HepG2 (cell line): ENCODE measurements around the gene ADAM8. TPM values are rescaled to one million over a fixed set of nuclear protein-coding genes. Genes with fewer than 3 reads are reported as not detected.
A peak's percentile ranks its signal among the peaks of the same experiment; 100 is the strongest.

Source experiments
- ATAC-seq: fragments of 200-7000 bp; cut with Tn5 transposase; 3 replicates; pipeline ENCODE4 v1.9.1; 2020; ENCODE audit warnings: mild to moderate bottlenecking, moderate library complexity
- BruUV-seq: library from RNA; stranded (reverse); fragments of 400-500 nt; replicated peaks from 2 replicates; lab custom pipeline; 2021; lab: Mats Ljungman, UMichigan
- CTCF ChIA-PET: fragments of 300-600 bp; formaldehyde crosslinking; extraction: SDS; loops from one replicate; lab custom pipeline; 2021; ENCODE audit warnings: low total read pairs, inconsistent platforms, low intra/inter-chr PET ratio; lab: Yijun Ruan, JAX
- POLR2A ChIA-PET: fragments of 350-600 bp; sonication (Branson Sonifier 250); formaldehyde crosslinking; loops from one replicate; lab custom pipeline; 2020; ENCODE audit warnings: antibody characterized with exemption, inconsistent platforms; lab: Yijun Ruan, JAX
- DNase-seq: peaks from one replicate; pipeline ENCODE4 v3.0.0-alpha.2; 2015; ENCODE audit warnings: low spot score
- FAIRE-seq: peaks from 3 replicates; lab custom pipeline; 2011; peaks lifted over from hg19 to GRCh38; lab: Jason Lieb, UNC
- H2AFZ ChIP-seq: one replicate; pipeline ENCODE4 v1.6.1; 2011; ENCODE audit warnings: low read length, inconsistent platforms
- H3K27ac ChIP-seq: fragments of 300-600 bp; 3 replicates; pipeline ENCODE4 v1.8.0; 2011; ENCODE audit warnings: mixed run types, mild to moderate bottlenecking, mixed read lengths, low read length, inconsistent platforms; ENCODE audit not compliant: insufficient read depth; ENCODE audit errors: extremely low read length
- H3K27me3 ChIP-seq, 2 experiments: fragments of 200-600 bp in 1 of 2; 2 replicates in 1 of 2; 3 replicates in 1 of 2; pipeline versions ENCODE4 v1.6.0 to v1.8.0; 2011; ENCODE audit warnings: low read length in 2 of 2, mild to moderate bottlenecking in 2 of 2, moderate library complexity in 2 of 2, inconsistent platforms in 1 of 2; ENCODE audit not compliant: insufficient read depth in 2 of 2, control insufficient read depth in 1 of 2
- H3K36me3 ChIP-seq, 2 experiments: fragments of 200-600 bp in 1 of 2; replicated peaks in 1 of 2; 2 replicates in 1 of 2; 3 replicates in 1 of 2; pipeline versions ENCODE4 v1.5.1 to v1.8.0; 2011; ENCODE audit warnings: low read length in 2 of 2, inconsistent platforms in 1 of 2; ENCODE audit not compliant: insufficient read depth in 2 of 2, control insufficient read depth in 1 of 2
- H3K4me1 ChIP-seq: 2 replicates; pipeline ENCODE4 v1.5.1; 2012; ENCODE audit warnings: low read length, inconsistent platforms; ENCODE audit not compliant: insufficient read depth
- H3K4me2 ChIP-seq: 2 replicates; pipeline ENCODE4 v1.6.0; 2011; ENCODE audit warnings: low read depth, low read length, inconsistent platforms
- H3K4me3 ChIP-seq, 3 experiments: fragments of 200-600 bp in 1 of 3; sonication (generic), shearing (Covaris generic) in 1 of 3; replicated peaks in 1 of 3; 2 replicates each; pipeline ENCODE4 v1.5.1; 2011 to 2016; ENCODE audit warnings: low read length in 3 of 3, inconsistent platforms in 2 of 3, low read depth in 2 of 3, mild to moderate bottlenecking in 2 of 3, control low read depth in 1 of 3, mixed read lengths in 1 of 3; ENCODE audit not compliant: insufficient read depth in 1 of 3
- H3K79me2 ChIP-seq: one replicate; pipeline ENCODE4 v1.6.1; 2011; ENCODE audit warnings: low read length, inconsistent platforms; ENCODE audit not compliant: insufficient read depth
- H3K9ac ChIP-seq: 2 replicates; pipeline ENCODE4 v1.6.0; 2011; ENCODE audit warnings: mild to moderate bottlenecking, low read depth, low read length, inconsistent platforms; ENCODE audit not compliant: insufficient read depth
- H3K9me3 ChIP-seq: 2 replicates; pipeline ENCODE4 v1.5.1; 2012; ENCODE audit warnings: mild to moderate bottlenecking, low read length
- H4K20me1 ChIP-seq: 2 replicates; pipeline ENCODE4 v1.6.0; 2011; ENCODE audit warnings: inconsistent platforms, mild to moderate bottlenecking, low read length, moderate library complexity; ENCODE audit not compliant: insufficient read depth
- GABPA ChIP-seq, 2 experiments: IDR thresholded peaks; 2 replicates each; pipeline ENCODE4 v1.6.1; 2011 to 2016; ENCODE audit warnings: low read depth in 2 of 2, low read length in 1 of 2, missing biosample characterization in 1 of 2, missing genetic modification characterization in 1 of 2
- HIVEP1 ChIP-seq: sonication (generic); formaldehyde crosslinking; IDR thresholded peaks from 2 replicates; pipeline ENCODE4 v1.4.0; 2020; ENCODE audit warnings: mild to moderate bottlenecking, missing genetic modification reagents
- KLF12 ChIP-seq: sonication (generic); formaldehyde crosslinking; IDR thresholded peaks from 2 replicates; pipeline ENCODE4 v1.4.0; 2020; ENCODE audit warnings: missing genetic modification reagents, borderline replicate concordance
- MYC ChIP-seq: sonication (generic); formaldehyde crosslinking; IDR thresholded peaks from 2 replicates; pipeline ENCODE4 v1.9.0; 2021; ENCODE audit warnings: missing genetic modification reagents, borderline replicate concordance
- RXRA ChIP-seq: sonication (generic); formaldehyde crosslinking; IDR thresholded peaks from 2 replicates; pipeline ENCODE4 v1.5.1; 2020; ENCODE audit warnings: missing genetic modification reagents
- RXRB ChIP-seq: IDR thresholded peaks from 2 replicates; pipeline ENCODE4 v1.6.1; 2016; ENCODE audit warnings: borderline replicate concordance, missing genetic modification reagents, missing compliant biosample characterization
- THRA ChIP-seq: sonication (generic); formaldehyde crosslinking; IDR thresholded peaks from 2 replicates; pipeline ENCODE4 v1.4.0; 2020; ENCODE audit warnings: missing genetic modification reagents, borderline replicate concordance
- U2AF2 ChIP-seq: fragments of 200-400 bp; formaldehyde crosslinking; IDR thresholded peaks from 2 replicates; pipeline ENCODE4 v1.6.1; 2017; ENCODE audit warnings: low read depth, mild to moderate bottlenecking, low read length
- ZGPAT ChIP-seq: IDR thresholded peaks from 2 replicates; pipeline ENCODE4 v1.6.1; 2016; ENCODE audit warnings: mild to moderate bottlenecking
- ZNF776 ChIP-seq: sonication (generic); formaldehyde crosslinking; IDR thresholded peaks from 2 replicates; pipeline ENCODE4 v1.4.0; 2020; ENCODE audit warnings: mild to moderate bottlenecking, missing genetic modification reagents
- WGBS: methylation state at CpG from one replicate; pipeline ENCODE4 v1.1.6; 2017; ENCODE audit warnings: low lambda C conversion rate; 5-methylcytosine and 5-hydroxymethylcytosine counted together
- in situ Hi-C: cut with HindIII; loops from 2 replicates; pipeline ENCODE4 v1.10.0; 2017; ENCODE audit warnings: low pct_unique_long_range_greater_than_20kb; ENCODE audit not compliant: extremely low pct_ligation_motif_present
- intact Hi-C: fragments of 100-400 bp; cut with micrococcal nuclease; formaldehyde crosslinking; loops from one replicate; pipeline ENCODE4 v1.10.0; 2022; ENCODE audit not compliant: unreplicated experiment
- polyA plus RNA-seq, 8 experiments: library from polyadenylated mRNA; depleted of rRNA in 3 of 8; stranded (reverse) in 7 of 8; unstranded in 1 of 8; fragments of >200 nt; fragmentation: Illumina TruSeq in 4 of 8; extraction: Trizol in 4 of 8; gene quantifications; 2 replicates each; pipeline versions ENCODE4 v1.2.1 to v1.2.3, GENCODE V29; 2011 to 2016; ENCODE audit warnings: low read depth in 4 of 8, missing spikeins in 1 of 8, mixed read lengths in 1 of 8; ENCODE audit not compliant: insufficient read depth in 1 of 8
- total RNA-seq, 5 experiments: library from RNA; depleted of rRNA; stranded (reverse); fragments of >200 nt; fragmentation: Illumina TruSeq; extraction: Trizol; gene quantifications; 2 replicates each; pipeline ENCODE4 v1.2.3, GENCODE V29; 2016; ENCODE audit warnings: low read depth in 1 of 5
- TF ChIP-seq, protein P1 (sequence below): IDR thresholded peaks from 2 replicates; pipeline ENCODE4 v1.6.1; 2012; ENCODE audit warnings: inconsistent platforms

Gene ADAM8
- total and polyA plus RNA-seq, 2 of the 13 experiments (the other 11 are each of a cell fraction or from before 2014, with no cell fraction given), result 0.24 to 0.93 TPM

DNA sequence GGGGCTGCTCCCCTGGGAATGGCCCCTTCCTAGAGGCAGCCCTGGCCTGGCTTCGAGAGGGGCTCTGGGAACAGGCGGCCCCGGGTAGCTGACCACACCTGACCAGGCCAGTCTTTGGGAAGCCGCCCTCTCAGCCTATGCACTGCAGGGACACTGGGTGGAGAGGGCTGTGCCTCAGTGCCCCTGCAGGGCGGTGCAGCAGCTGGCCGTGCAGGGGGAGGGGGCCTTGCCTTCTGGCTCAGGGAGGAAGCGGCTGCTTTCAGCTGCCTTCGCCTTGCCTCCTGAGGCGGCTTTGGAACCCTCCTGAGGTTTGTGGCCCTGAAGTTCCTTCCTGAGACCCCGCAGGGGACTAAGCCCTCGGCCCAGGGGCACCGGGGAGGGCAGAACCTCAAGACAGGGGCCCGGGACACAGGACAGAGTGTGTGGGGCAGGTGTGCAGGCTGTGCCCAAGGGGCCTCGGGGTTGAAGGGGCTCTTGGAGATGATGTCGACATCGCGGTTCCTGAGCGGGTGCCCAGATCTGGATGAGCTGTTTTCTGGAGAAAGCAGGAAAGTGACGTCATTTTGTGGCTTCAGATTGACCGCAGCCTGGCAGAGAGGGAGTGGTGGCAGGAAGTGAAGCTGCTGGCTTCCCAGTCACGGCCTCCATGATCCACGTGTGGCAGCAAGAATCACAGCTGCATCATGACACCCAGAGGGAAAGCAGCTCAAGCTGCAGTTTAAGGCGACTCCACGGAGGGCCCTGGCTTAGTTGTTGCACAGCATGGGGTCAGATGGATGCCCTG, 17.7 kb downstream of the ADAM8 start (continued):
- TF ChIP-seq GABPA (IDR thresholded peaks at IDR 0.05; ENCODE audit: low read depth, low read length) (no peak), GABPA (CRISPR knock-in tag; IDR thresholded peaks at IDR 0.05; ENCODE audit: low read depth) (peak; percentile 21; the same call in 1 of the 2 replicates), ZGPAT (CRISPR knock-in tag) (no peak), U2AF2 (no peak)

DNA sequence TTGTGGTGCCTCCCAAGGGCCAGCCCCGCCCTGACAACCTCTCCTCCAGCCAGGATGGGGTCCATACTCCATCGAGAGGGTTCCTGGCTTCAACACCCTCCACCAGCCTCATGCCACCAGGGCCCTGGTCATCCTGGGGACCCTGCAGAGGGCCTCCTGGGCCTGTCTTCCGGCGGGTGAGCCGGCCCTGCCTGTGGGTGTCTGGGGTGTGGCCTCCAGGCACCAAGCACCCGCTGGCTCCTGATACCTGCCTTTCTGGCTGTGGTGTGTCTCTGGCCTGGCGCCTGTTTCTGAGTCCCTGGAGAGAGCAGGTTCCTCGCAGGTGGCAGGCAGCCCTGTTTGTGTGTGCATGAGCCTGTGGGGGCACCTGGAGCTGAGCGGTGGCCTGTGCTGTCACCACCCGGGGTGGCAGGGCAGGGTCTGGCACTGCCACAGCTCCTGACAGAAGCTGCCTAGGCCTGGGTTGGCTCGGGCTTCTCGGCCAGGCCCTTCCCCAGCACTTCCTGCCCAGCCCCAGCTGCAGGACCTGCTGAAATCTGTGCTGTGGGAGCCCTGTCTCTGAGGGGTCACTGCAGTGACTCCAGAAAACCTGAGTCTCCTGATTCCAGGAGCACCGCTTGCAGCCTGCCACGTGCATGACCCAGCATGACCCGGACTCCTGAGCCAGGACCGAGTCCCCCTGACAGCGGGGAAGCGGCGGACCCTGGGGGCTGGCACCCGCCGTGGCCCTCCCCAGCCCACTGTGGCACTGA, 18.4 kb downstream of the ADAM8 start:
- POLR2A ChIA-PET, result interaction anchor here (1.2 kb wide), 1 partner anchor 20 kb away, joined by 6 read pairs; no protein-coding TSS in a partner anchor
- H3K27me3 ChIP-seq, result peaks cover 13 to 62% of the 10 kb centered on the region in 2 experiments
- FAIRE-seq (no peak), DNase-seq (no peak), ATAC-seq (peak; percentile 14)
- H3K9me3 ChIP-seq, result no peaks in the 10 kb centered on the region
- H2AFZ ChIP-seq, result no peak overlapping the region
- peak overlapping the region in 1 of 3 experiments; percentile 63; a peak in 1 of 6 replicates for H3K4me3 ChIP-seq
- H3K27ac ChIP-seq, result no peak overlapping the region
- BruUV-seq, result no TSS peak
- no peaks in the 10 kb centered on the region for H3K36me3 ChIP-seq
- H3K9ac ChIP-seq, result no peak overlapping the region
- 27% methylated on average over 2 of the region's 21 CpGs for WGBS
- intact Hi-C loops (no loop called here), in situ Hi-C loops (no loop called here)
- H4K20me1 ChIP-seq, result no peaks in the 10 kb centered on the region
- H3K79me2 ChIP-seq, result no peaks in the 10 kb centered on the region
- peak overlapping the region; percentile 72 for H3K4me2 ChIP-seq
- H3K4me1 ChIP-seq, result peaks cover 35% of the 10 kb centered on the region
- TF ChIP-seq HIVEP1, result 0 out of 2 replicates have a peak, but pooled peaks have one; percentile 20
- TF ChIP-seq, protein P1, sequence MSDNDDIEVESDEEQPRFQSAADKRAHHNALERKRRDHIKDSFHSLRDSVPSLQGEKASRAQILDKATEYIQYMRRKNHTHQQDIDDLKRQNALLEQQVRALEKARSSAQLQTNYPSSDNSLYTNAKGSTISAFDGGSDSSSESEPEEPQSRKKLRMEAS, result peak; percentile 45; the same call in 1 of the 2 replicates
- TF ChIP-seq RXRA (CRISPR knock-in tag), result peak; percentile 59
- TF ChIP-seq MYC, result peak; percentile 29; the same call in 1 of the 2 replicates
- no peak for TF ChIP-seq KLF12
- TF ChIP-seq THRA, result peak; percentile 82; the same call in 1 of the 2 replicates
- TF ChIP-seq RXRB, result 0 out of 2 replicates have a peak, but pooled peaks have one; percentile 33
- no peak for TF ChIP-seq ZNF776 (CRISPR knock-in tag)
- CTCF ChIA-PET, result no interaction called here
